HG03103 (cell line): Measurements from ENCODE around the gene OR4K1.
"Not testable (repeated sequence)": the region's sequence is repeated elsewhere in the genome, so short reads cannot be mapped to it uniquely, and the experiment has no call there.

Experiments used
- ATAC-seq: cut with Tn5 transposase; IDR thresholded peaks from one replicate; pipeline ENCODE4 v1.9.1; 2021; ENCODE audit warnings: low read depth; ENCODE audit not compliant: unreplicated experiment

The OR4K1 gene, protein sequence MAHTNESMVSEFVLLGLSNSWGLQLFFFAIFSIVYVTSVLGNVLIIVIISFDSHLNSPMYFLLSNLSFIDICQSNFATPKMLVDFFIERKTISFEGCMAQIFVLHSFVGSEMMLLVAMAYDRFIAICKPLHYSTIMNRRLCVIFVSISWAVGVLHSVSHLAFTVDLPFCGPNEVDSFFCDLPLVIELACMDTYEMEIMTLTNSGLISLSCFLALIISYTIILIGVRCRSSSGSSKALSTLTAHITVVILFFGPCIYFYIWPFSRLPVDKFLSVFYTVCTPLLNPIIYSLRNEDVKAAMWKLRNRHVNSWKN

DNA sequence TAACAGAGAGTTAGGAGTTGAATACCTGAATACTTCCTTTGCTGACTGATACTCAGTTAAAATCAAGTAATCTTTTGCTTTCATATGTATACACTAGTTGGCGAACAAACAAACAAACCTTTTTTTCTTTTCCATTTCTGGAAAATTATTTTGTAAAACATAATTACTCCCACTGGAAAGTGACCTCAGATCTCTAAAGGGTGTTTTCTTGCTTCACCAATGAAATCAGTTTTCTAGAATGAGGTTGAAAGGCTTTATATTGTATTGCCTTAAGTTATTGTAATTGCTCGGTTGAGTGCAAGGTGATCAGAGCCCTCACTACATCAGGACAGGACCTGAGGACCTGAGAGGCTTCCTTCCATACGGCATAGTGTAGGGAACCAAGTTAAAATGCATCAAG lies at the start of gene OR4K1:
OR4K1 (plus strand) TSS at position 301 of the 400 bp plus-strand sequence. CDS start 4,750 bp downstream, outside the sequence.
- no peak for ATAC-seq

DNA sequence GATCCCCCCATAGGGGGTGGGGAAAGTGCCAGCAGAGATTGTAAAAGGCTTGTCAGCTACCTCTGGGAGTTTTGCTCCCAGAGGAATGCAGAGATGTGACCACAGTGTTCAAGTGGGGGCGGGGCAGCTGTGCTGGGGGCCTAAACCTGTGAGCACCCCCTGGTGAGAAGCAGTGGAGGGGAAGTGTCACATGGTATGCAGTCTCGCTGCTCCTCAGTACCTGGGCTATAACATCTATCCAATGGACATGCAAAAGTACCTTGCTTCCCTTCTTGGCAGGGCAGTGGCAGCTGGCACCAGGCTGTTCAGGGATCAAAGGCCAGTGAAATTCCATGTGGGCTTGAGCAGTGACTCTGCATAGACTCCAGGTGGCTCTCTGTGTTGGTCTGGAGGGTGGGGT lies 35.4 kb upstream of the OR4K1 start:
- no peak for ATAC-seq

DNA sequence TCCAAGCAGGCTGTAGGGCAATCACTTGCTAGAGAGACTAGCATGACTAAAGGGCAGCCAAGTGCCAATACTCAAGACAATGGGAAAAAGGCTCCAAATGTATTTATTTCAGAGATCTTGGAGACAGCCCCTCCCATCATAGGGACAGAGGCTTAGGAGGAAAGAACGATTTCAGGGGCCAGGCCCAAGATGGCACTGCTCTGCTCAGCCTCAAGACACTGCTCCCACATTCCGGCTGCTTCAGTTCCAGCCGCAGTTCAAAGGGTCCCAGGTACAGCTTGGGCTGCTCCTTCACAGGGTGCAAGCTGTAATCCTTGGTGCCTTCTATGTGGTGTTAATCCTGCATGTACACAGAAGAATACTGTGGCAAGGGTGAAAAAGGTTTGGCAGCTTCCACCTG lies 29.7 kb upstream of the OR4K1 start:
- no peak for ATAC-seq

DNA sequence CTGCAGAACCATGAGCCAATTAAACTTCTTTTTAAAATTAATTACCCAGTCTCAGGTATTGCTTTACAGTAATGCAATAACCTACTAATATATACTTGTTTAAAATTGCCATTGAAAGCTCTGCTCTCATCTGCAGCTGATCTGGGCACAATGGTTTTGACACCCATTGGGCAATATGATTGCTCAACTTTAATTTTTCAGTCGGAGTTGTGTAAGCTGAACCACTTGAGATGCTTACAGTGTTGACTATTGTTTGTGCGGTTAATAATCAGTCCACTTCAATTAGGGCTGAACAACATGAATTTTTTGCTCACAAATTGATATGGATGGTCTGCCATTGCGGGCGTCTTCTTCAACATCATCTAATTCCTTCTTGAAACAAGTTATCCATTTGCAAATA lies 28.3 kb upstream of the OR4K1 start:
- ATAC-seq: no peak

DNA sequence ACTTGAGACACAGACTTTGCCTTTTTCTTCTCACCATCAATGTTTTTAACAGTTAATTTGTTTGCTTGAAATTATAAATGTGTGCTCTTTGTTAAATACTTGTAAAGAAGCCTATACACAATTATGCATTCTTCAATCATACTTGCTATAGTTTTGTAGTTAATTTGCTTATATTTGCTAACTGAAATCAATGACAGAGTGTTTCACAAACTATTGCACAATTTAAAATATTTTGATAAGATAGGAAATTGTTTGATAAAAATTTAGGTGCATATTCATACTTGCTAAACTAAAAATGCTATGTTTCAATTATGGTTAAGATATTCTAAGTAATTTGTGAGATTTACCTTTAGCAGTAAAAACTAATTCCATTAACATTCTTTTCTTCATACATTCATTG lies 24.1 kb upstream of the OR4K1 start:
- ATAC-seq: no peak

DNA sequence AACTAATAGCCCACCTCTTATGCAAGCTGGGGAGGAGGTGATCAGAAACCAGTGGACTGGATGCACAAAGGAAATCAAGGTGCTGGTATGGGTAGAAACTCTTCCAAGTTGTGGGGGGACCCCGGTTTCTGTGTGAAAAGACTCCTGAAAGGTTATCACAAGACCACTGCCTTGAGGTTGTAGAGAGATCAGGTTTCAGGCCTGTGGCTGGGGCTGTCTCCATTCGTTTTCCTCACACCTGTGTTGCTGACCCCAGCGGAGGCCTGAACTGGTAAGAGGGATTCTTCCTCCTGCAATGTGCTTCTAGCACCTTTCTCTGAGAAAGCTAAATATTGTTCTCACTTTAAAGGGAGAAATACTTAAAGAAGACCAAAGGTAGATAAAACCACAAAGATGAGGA lies 19.6 kb upstream of the OR4K1 start:
- ATAC-seq: no peak

DNA sequence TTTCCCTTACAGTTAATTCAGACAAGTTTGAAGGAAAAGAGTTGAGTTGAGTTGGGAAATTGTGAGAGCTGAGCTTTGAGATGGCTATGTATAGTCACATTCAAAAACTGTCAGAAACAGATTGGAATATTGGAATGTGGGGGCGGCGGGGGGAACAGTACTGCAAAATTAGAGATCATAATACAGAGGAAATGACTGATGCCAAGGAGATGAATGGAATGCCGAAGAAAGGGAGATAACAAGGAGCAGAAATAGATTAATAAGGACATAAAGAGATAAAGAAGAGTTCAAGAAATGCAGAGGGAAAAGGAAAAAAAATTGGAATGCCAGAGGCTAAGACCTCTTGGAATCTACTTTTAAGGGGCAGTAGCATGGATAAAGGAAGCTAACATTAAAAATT lies 13.5 kb upstream of the OR4K1 start:
- no peak for ATAC-seq

DNA sequence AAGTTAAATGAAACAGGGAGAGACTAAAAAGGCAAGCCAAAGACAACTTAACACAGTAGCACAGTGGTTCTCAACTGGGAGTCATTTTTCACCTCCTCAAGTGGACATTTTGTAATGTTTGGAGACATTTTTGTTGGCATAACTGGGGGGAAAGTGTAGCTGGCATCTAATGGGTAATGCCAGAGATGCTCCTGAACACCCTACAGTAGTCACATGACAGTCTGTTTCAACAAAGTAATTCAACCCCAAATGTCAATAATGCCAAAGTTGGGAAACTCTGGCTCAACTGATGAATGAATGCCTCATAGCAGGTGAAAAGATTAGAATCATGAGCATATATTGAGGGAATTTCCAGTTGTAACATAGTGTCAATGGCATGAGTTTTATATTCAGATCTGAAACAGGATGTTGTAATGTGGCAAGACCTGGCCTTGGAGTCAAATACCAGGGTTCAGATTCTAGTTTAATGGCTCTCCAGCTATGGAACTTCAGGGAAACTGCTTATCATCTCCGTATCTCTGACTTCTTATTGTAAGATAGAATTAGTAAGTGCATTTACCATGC lies 12.7 kb upstream of the OR4K1 start:
- no peak for ATAC-seq

DNA sequence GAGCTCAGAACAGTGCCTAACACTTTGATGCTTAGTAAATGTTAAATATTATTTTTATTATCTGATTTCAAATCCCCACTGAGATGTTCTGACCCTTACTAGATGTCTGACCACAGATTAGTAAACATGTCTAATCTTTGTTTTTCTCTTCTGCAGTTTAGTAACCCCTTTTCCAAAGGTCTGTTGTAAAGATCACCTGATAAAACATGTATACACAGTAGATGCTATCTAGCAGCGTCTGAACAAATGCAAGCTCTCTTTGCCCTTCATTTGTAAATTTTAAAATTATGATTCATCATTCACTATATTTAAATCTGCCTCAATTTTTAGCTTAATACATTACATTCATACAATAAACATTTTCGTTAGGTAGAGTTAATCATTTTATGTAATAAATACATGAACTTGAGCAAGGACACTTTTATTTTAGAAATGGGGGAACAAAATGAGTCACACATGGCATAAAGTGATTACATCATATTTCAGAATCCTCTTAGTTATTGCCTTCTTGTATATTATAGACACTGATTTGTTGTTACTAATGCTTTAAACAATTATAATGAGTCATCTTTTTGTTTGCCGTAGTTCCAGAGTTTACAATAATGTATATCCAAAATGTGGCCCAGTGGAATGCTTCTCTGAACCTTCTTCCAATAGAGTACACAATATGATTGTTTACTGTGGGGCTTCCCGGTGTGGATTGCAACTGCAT lies 12.0 kb upstream of the OR4K1 start:
- ATAC-seq: no peak

DNA sequence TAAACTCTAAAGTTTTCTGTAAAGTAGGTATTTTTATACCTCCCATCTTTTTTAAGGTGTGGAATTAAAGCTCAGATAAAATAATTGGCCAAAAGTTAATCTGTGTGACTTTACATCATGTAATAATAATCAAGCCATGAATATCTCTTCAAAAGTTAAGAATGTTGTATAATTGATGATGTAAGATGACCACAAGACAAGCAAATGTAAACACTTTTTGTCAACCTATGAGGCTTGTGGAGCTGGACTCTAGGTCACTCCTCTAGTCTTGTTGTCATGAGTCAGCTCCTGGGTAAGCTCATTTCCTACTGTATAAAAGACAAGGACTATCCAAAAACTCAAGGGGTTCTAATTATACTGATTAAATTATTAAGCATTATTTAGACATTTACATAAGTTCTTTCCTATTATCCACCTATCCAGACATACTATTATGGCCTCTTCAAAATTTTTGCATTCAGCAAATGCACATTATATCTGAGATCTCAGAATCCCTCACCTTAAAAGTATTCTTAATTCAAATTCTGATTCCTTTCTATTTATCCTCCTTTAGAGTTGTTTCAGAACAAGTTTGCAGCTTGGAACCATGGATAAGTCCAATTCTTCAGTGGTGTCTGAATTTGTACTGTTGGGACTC lies 10.6 kb upstream of the OR4K1 start, which contains the start of gene OR4K5:
OR4K5 (plus strand) TSS at position 587 of the 637 bp plus-strand sequence; CDS start at position 587, 0 bp downstream.
- ATAC-seq: no peak

DNA sequence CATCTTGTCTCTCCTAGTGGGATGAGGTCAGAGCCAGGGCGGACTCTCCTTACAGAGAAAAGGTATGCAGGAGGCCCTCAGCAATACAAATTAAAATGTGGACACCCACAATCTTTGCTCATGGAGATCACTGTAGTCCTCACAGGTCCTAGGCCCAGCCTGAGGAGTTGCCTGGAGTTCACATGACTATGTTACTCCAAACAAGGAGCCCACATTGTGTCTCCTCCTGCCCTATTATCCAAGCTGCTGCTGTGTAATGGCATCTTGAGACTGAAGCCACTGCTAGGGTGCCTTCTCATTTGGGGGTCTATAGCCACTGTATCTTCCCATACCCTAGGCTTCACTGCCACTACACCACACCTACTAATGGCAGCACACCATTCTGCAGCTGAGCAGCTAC lies 11.0 kb downstream of the OR4K1 start:
- ATAC-seq: no peak

DNA sequence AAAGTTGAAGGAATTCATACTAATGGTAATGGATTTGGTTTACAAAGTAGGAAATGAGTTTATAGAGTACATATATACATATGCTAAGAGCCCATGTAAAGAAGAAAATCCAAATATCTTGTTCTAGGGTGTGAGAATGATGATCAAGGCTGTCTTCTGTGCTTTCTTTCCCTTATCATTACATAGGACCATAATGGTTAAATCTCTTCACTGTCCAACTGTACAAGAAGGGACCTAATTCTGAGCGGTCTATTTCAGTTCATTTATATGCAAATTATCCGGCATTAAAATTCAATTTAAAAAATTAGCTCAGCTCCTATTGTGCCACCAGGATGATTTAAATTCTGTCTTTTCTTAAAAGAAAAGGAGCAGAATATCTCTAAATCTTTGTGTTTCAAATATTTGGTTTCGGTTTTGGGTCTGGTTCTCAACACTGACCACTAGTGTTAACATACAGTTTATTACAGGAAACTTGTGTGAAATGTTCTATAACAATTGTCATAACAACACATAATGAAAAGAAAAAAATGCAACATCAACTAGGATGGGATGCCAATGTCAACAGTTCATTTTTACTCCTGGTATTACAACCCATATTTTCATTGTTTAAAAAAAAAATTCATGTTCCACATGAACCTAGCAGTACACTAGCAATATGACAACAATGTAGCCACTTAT lies 16.8 kb downstream of the OR4K1 start:
- ATAC-seq: no peak

DNA sequence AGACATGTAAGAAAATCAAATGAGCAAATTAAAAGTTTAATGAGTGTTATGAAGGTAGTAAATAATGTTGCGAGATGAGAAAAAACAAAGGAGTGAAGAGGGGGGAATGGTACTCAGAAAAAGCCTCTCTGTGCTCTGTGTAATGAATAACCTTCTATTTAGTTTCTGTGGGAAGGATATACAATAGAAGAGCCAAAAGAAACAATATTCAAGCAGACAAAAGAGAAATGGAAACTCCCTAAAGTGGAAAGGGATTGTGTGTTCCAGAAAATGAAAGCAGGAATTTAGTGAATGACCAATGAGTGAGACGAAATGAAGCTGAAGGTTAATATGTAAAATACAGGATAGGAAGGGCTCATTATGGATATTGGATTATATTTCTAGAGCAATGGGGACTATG lies 18.5 kb downstream of the OR4K1 start:
- ATAC-seq: no peak

DNA sequence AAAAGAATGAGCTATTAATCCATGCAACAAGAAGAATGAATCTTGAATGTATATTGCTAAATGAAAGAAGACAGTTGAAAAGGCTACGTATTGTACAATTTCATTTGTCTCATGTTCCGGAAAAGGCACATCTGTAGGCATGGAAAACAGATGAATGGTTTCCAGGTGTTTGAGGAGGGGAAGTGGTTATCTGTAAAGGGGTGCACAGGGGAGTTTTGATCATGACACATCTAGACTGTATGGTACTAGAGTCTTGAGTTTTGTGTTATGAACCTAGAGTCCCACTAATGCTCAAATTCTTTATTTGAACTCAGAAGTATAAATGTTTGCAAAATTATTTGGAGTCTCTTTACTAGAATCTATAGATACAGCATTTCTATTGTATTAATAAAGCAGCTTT lies 39.0 kb downstream of the OR4K1 start:
- ATAC-seq: not testable (repeated sequence)

DNA sequence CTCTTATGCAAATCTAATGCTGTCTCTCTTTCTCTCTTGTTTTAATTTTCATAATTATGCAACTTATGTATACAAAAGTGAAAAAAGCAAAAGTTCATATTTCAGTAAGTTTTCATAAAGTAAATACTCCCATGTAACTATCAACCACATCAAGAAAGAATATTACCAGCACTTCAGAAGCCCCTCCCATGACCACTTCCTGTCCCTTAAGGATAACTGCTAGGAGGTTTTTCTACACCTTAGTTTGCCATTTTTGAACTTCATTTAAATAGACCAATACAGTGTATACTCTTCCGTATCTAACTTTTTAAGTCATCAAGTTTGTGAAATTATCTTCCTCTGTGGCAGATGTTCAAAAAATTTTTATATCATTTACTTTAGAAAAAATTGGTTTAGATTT lies 44.1 kb downstream of the OR4K1 start:
- no peak for ATAC-seq

DNA sequence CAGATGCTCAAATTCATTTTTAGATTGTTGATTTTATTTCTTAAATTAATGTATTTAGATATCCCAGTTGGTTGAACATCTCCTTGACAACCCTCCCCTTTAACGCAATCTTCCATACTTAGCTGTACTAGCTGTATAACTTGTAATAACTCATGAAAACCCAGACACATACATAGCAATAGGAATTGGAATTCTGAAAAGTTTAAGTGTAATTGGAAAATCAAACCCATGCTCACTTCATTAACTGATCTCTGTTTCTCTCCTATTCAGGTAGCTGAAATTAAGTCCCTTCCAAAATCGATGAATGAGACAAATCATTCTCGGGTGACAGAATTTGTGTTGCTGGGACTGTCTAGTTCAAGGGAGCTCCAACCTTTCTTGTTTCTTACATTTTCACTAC lies 44.6 kb downstream of the OR4K1 start, which contains the start of gene OR4K15:
OR4K15 (plus strand) TSS at position 301 of the 400 bp plus-strand sequence; CDS start at position 301, 0 bp downstream.
- no peak for ATAC-seq
